CD4-positive, alpha-beta T cell (primary cell): ENCODE measurements around the gene SORD. TPM values are rescaled to one million over a fixed set of nuclear protein-coding genes. Genes with fewer than 3 reads are reported as not detected.

Source experiments
- ATAC-seq: fragments of 200-7000 bp; cut with Tn5 transposase; one replicate; pipeline ENCODE4 v1.10.0; 2022; ENCODE audit warnings: mild to moderate bottlenecking; ENCODE audit not compliant: poor library complexity
- CTCF ChIA-PET: fragments of 350-600 bp; sonication (Branson Sonifier 250); formaldehyde crosslinking; loops from one replicate; lab custom pipeline; 2021; ENCODE audit warnings: antibody characterized with exemption, inconsistent platforms; lab: Charles Lee
- POLR2A ChIA-PET: fragments of 350-600 bp; sonication (Branson Sonifier 250); formaldehyde crosslinking; loops from one replicate; lab custom pipeline; 2021; ENCODE audit warnings: antibody characterized with exemption, inconsistent platforms; lab: Charles Lee
- DNase-seq, 14 experiments: peaks; one replicate each; pipeline ENCODE4 v3.0.0-alpha.2; 2013 to 2020; ENCODE audit warnings: mixed read lengths in 2 of 14
- H3K27ac ChIP-seq, 2 donors: one replicate each; pipeline versions ENCODE4 v1.5.1 to v1.7.0; 2013; ENCODE audit warnings: low read length in 2 of 2, low read depth in 1 of 2, mild to moderate bottlenecking in 1 of 2
- H3K27me3 ChIP-seq, 2 experiments: 1 replicate in 1 of 2; 2 replicates in 1 of 2; pipeline versions ENCODE4 v1.6.1 to v1.7.0; 2013; ENCODE audit warnings: low read length in 2 of 2, control low read depth in 1 of 2, mild to moderate bottlenecking in 1 of 2, moderate library complexity in 1 of 2; ENCODE audit not compliant: insufficient read depth in 2 of 2, control insufficient read depth in 1 of 2
- H3K36me3 ChIP-seq: one replicate; pipeline ENCODE4 v1.6.1; 2013; ENCODE audit warnings: low read length, control low read depth; ENCODE audit not compliant: insufficient read depth
- H3K4me1 ChIP-seq: one replicate; pipeline ENCODE4 v1.6.1; 2013; ENCODE audit warnings: low read length, control low read depth; ENCODE audit not compliant: insufficient read depth
- H3K4me3 ChIP-seq: one replicate; pipeline ENCODE4 v1.5.1; 2013; ENCODE audit warnings: mild to moderate bottlenecking, low read length, moderate library complexity
- H3K9me3 ChIP-seq, 2 experiments: 1 replicate in 1 of 2; 2 replicates in 1 of 2; pipeline versions ENCODE4 v1.6.1 to v1.7.0; 2013; ENCODE audit warnings: low read length in 2 of 2, mild to moderate bottlenecking in 2 of 2, control low read depth in 1 of 2, moderate library complexity in 1 of 2; ENCODE audit not compliant: control insufficient read depth in 1 of 2, insufficient read depth in 1 of 2
- H3K27ac Mint-ChIP-seq: one replicate; pipeline ENCODE4 v1.8.0; 2020; ENCODE audit warnings: mixed read lengths
- H3K27me3 Mint-ChIP-seq: one replicate; pipeline ENCODE4 v1.8.0; 2021; ENCODE audit warnings: mixed read lengths
- H3K36me3 Mint-ChIP-seq: one replicate; pipeline ENCODE4 v1.8.0; 2021; ENCODE audit warnings: low read depth, mixed read lengths
- H3K4me1 Mint-ChIP-seq: one replicate; pipeline ENCODE4 v1.8.0; 2021; ENCODE audit warnings: low read depth, mixed read lengths
- H3K4me3 Mint-ChIP-seq: one replicate; pipeline ENCODE4 v1.8.0; 2020; ENCODE audit warnings: mild to moderate bottlenecking, mixed read lengths
- H3K9me3 Mint-ChIP-seq: one replicate; pipeline ENCODE4 v1.8.0; 2020; ENCODE audit warnings: mixed read lengths
- CTCF ChIP-seq: fragments of 200-600 bp; IDR thresholded peaks from one replicate; pipeline ENCODE4 v1.8.0; 2022; ENCODE audit warnings: antibody characterized with exemption, mild to moderate bottlenecking
- intact Hi-C, 2 experiments: fragments of 100-400 bp; cut with DNase I in 1 of 2; cut with micrococcal nuclease in 1 of 2; formaldehyde crosslinking; loops; one replicate each; pipeline versions ENCODE4 v1.15.1 to v1.9.0; 2023 to 2025; cut with DNase I, micrococcal nuclease
- total RNA-seq, 174 experiments: library from RNA in 2 of 174; stranded (reverse) in 2 of 174; gene quantifications; one replicate each; pipeline ENCODE4 v1.2.3 and lab custom pipeline; 2021 to 2026

The SORD gene
- total RNA-seq, 2 experiments from 2014 or later: 1.7 to 1.8 TPM

GRCh38 chr15:45084163-45084562 is 61.2 kb downstream of the SORD start:
- POLR2A ChIA-PET: no interaction called here
- no peaks in the 10 kb centered on the region for H3K9me3 ChIP-seq
- DNase-seq (no peak), ATAC-seq (no peak)
- H3K4me3 Mint-ChIP-seq: no peak overlapping the region
- TF ChIP-seq CTCF: no peak
- H3K4me3 ChIP-seq: no peak overlapping the region
- H3K27ac Mint-ChIP-seq: no peak overlapping the region
- H3K27me3 Mint-ChIP-seq: peaks cover 43% of the 10 kb centered on the region
- H3K4me1 Mint-ChIP-seq: no peaks in the 10 kb centered on the region
- intact Hi-C loops: no loop called here
- CTCF ChIA-PET: no interaction called here
- peaks cover 0 to 13% of the 10 kb centered on the region in 2 experiments for H3K27me3 ChIP-seq
- no peaks in the 10 kb centered on the region for H3K4me1 ChIP-seq
- H3K36me3 Mint-ChIP-seq: no peaks in the 10 kb centered on the region
- H3K27ac ChIP-seq: no peak overlapping the region
- H3K9me3 Mint-ChIP-seq: no peaks in the 10 kb centered on the region
- no peaks in the 10 kb centered on the region for H3K36me3 ChIP-seq

- H3K27me3 Mint-ChIP-seq: peaks cover 57% of the 10 kb centered on the region
- H3K27me3 ChIP-seq: peaks cover 0 to 22% of the 10 kb centered on the region in 2 experiments
- CTCF ChIA-PET: no interaction called here
Observed at GRCh38 chr15:45087513-45087912, 64.5 kb downstream of the SORD start.

GRCh38 chr15:45088801-45089711 is 66.1 kb downstream of the SORD start:
- TF ChIP-seq CTCF: no peak
- Histone ChIP-seq H3K9me3 (no peaks in the 10 kb centered on the region), H3K4me1 (no peaks in the 10 kb centered on the region), H3K27me3 (peaks cover 0 to 22% of the 10 kb centered on the region in 2 experiments), H3K36me3 (no peaks in the 10 kb centered on the region), H3K4me3 (no peak overlapping the region), H3K27ac (no peak overlapping the region)
- no peak for ATAC-seq
- POLR2A ChIA-PET: no interaction called here
- intact Hi-C loops: no loop called here
- Mint-ChIP-seq H3K27ac (no peak overlapping the region), H3K9me3 (no peaks in the 10 kb centered on the region), H3K36me3 (no peaks in the 10 kb centered on the region), H3K4me1 (no peaks in the 10 kb centered on the region), H3K4me3 (no peak overlapping the region), H3K27me3 (peaks cover 50% of the 10 kb centered on the region)
- no peak for DNase-seq
- CTCF ChIA-PET: no interaction called here

More at GRCh38 chr15:45087513-45087912, 64.5 kb downstream of the SORD start:
- POLR2A ChIA-PET: no interaction called here
- no peaks in the 10 kb centered on the region for H3K36me3 ChIP-seq
- H3K27ac Mint-ChIP-seq: no peak overlapping the region
- H3K9me3 ChIP-seq: no peaks in the 10 kb centered on the region
- no peak overlapping the region for H3K4me3 ChIP-seq
- no peak overlapping the region for H3K27ac ChIP-seq
- DNase-seq: no peak
- H3K36me3 Mint-ChIP-seq: no peaks in the 10 kb centered on the region
- H3K4me3 Mint-ChIP-seq: no peak overlapping the region
- no peaks in the 10 kb centered on the region for H3K4me1 Mint-ChIP-seq
- intact Hi-C loops: no loop called here
- no peak for ATAC-seq
- H3K4me1 ChIP-seq: no peaks in the 10 kb centered on the region
- H3K9me3 Mint-ChIP-seq: no peaks in the 10 kb centered on the region
- TF ChIP-seq CTCF: no peak
